Measurements from ENCODE around the gene NDST3.

- TF ChIP-seq POLR2AphosphoS5 (IDR thresholded peaks at IDR 0.05) (no peak), CTCF (IDR thresholded peaks at IDR 0.05) (no peak), POLR2A (IDR thresholded peaks at IDR 0.05; ENCODE audit: low read depth) (no peak)
Measured at GRCh38 chr4:118215826-118216225, 181.5 kb downstream of the NDST3 start.

Measured in esophagus muscularis mucosa (tissue), 3 donors.